ENCODE results near the gene SSH2. TPM values are rescaled to one million over a fixed set of nuclear protein-coding genes. Genes with fewer than 3 reads are reported as not detected.
A peak's percentile ranks its signal among the peaks of the same experiment; 100 is the strongest.

Gene SSH2
- total and polyA plus RNA-seq, 2 experiments from 2014 or later: 8.3 to 18.9 TPM

- Histone ChIP-seq H3K4me2 (ENCODE audit: unreplicated experiment) (no peak overlapping the region), H4K20me1 (ENCODE audit: insufficient read depth) (no peaks in the 10 kb centered on the region), H3F3A (ENCODE audit: insufficient read depth) (peaks cover 24% of the 10 kb centered on the region), H2AFZ (no peak overlapping the region), H3K27me3 (replicated peaks; ENCODE audit: insufficient read depth) (no peaks in the 10 kb centered on the region), H3K9ac (no peak overlapping the region), H3K36me3 (ENCODE audit: low read depth) (0 out of 2 replicates have a peak, but pooled peaks cover 5% of the 10 kb centered on the region), H3K9me3 (ENCODE audit: low read depth) (no peaks in the 10 kb centered on the region), H3K9me2 (ENCODE audit: insufficient read depth) (no peaks in the 10 kb centered on the region), H3K4me1 (ENCODE audit: insufficient read depth) (peaks cover 25% of the 10 kb centered on the region), H3K4me3 (no peak overlapping the region), H3K27ac (no peak overlapping the region), H3K79me2 (ENCODE audit: insufficient read depth) (no peaks in the 10 kb centered on the region)
- in situ Hi-C loops (cut with MboI): loop anchor here (10.0 kb wide), 2 partner anchors 125 to 285 kb away; partner anchors contain the start of gene SSH2
- 97 to 99% methylated on average over 5 of the region's 5 CpGs for WGBS, 2 experiments (ENCODE audit: low coverage in 1 of 2, low lambda C conversion rate in 2 of 2, missing lambda C conversion rate in 2 of 2)
- TF ChIP-seq EZH2 (IDR thresholded peaks at IDR 0.05; ENCODE audit: insufficient read depth, poor library complexity, severe bottlenecking) (no peak), EZH2phosphoT487 (IDR thresholded peaks at IDR 0.05; ENCODE audit: insufficient read depth, low read depth) (no peak)
- DNase-seq: no peak
Observed at GRCh38 chr17:29649359-29649758, 280.7 kb downstream of the SSH2 start.

- Histone ChIP-seq H3K27ac (no peak overlapping the region), H3K9me2 (ENCODE audit: insufficient read depth) (no peaks in the 10 kb centered on the region), H3K4me1 (ENCODE audit: insufficient read depth) (peaks cover 19% of the 10 kb centered on the region), H3F3A (ENCODE audit: insufficient read depth) (peaks cover 30% of the 10 kb centered on the region), H3K9ac (no peak overlapping the region), H2AFZ (no peak overlapping the region), H3K4me3 (no peak overlapping the region), H3K4me2 (ENCODE audit: unreplicated experiment) (no peak overlapping the region), H3K9me3 (ENCODE audit: low read depth) (no peaks in the 10 kb centered on the region), H3K79me2 (ENCODE audit: insufficient read depth) (no peaks in the 10 kb centered on the region), H4K20me1 (ENCODE audit: insufficient read depth) (no peaks in the 10 kb centered on the region), H3K27me3 (replicated peaks; ENCODE audit: insufficient read depth) (no peaks in the 10 kb centered on the region), H3K36me3 (ENCODE audit: low read depth) (0 out of 2 replicates have a peak, but pooled peaks cover 5% of the 10 kb centered on the region)
- in situ Hi-C loops (cut with MboI): loop anchor here (10.0 kb wide), 2 partner anchors 127 to 287 kb away; partner anchors contain the start of gene SSH2
- 63 to 78% methylated on average over 5 of the region's 5 CpGs for WGBS, 2 experiments (ENCODE audit: low coverage in 1 of 2, low lambda C conversion rate in 2 of 2, missing lambda C conversion rate in 2 of 2)
- TF ChIP-seq EZH2phosphoT487 (IDR thresholded peaks at IDR 0.05; ENCODE audit: insufficient read depth, low read depth): no peak
- TF ChIP-seq EZH2 (IDR thresholded peaks at IDR 0.05; ENCODE audit: insufficient read depth, poor library complexity, severe bottlenecking): no peak
- peak; percentile 25 for DNase-seq
Observed at GRCh38 chr17:29648005-29648404, 282.0 kb downstream of the SSH2 start.

- Histone ChIP-seq H3K4me3 (peak overlapping the region; percentile 44), H3K9me3 (ENCODE audit: low read depth) (no peaks in the 10 kb centered on the region), H4K20me1 (ENCODE audit: insufficient read depth) (no peaks in the 10 kb centered on the region), H3K27me3 (replicated peaks; ENCODE audit: insufficient read depth) (no peaks in the 10 kb centered on the region), H3F3A (ENCODE audit: insufficient read depth) (peaks cover 33% of the 10 kb centered on the region), H3K9ac (peak overlapping the region; percentile 73), H2AFZ (peak overlapping the region; percentile 44), H3K79me2 (ENCODE audit: insufficient read depth) (no peaks in the 10 kb centered on the region), H3K27ac (peak overlapping the region; percentile 95), H3K4me1 (ENCODE audit: insufficient read depth) (peaks cover 27% of the 10 kb centered on the region), H3K9me2 (ENCODE audit: insufficient read depth) (no peaks in the 10 kb centered on the region), H3K4me2 (ENCODE audit: unreplicated experiment) (peak overlapping the region; percentile 69), H3K36me3 (ENCODE audit: low read depth) (0 out of 2 replicates have a peak, but pooled peaks cover 1% of the 10 kb centered on the region)
- in situ Hi-C loops (cut with MboI): loop anchor here (10.0 kb wide), 2 partner anchors 129 to 289 kb away; partner anchors contain the start of gene SSH2
- 1 to 2% methylated on average over 5 of the region's 5 CpGs for WGBS, 2 experiments (ENCODE audit: low coverage in 1 of 2, low lambda C conversion rate in 2 of 2, missing lambda C conversion rate in 2 of 2)
- TF ChIP-seq EZH2 (IDR thresholded peaks at IDR 0.05; ENCODE audit: insufficient read depth, poor library complexity, severe bottlenecking): no peak
- no peak for TF ChIP-seq EZH2phosphoT487 (IDR thresholded peaks at IDR 0.05; ENCODE audit: insufficient read depth, low read depth)
- DNase-seq: peak; percentile 94
Observed at GRCh38 chr17:29645515-29646051, 284.4 kb downstream of the SSH2 start.

GRCh38 chr17:29643817-29644160 lies 286.2 kb downstream of the SSH2 start:
- H3K4me1 ChIP-seq (ENCODE audit: insufficient read depth): peaks cover 44% of the 10 kb centered on the region
- no peaks in the 10 kb centered on the region for H3K79me2 ChIP-seq (ENCODE audit: insufficient read depth)
- no peaks in the 10 kb centered on the region for H3K9me2 ChIP-seq (ENCODE audit: insufficient read depth)
- no peak for TF ChIP-seq EZH2phosphoT487 (IDR thresholded peaks at IDR 0.05; ENCODE audit: insufficient read depth, low read depth)
- no peak for TF ChIP-seq EZH2 (IDR thresholded peaks at IDR 0.05; ENCODE audit: insufficient read depth, poor library complexity, severe bottlenecking)
- H4K20me1 ChIP-seq (ENCODE audit: insufficient read depth): no peaks in the 10 kb centered on the region
- in situ Hi-C loops (cut with MboI): loop anchor here (10.0 kb wide), 2 partner anchors 131 to 291 kb away; partner anchors contain the start of gene SSH2
- H3K4me2 ChIP-seq (ENCODE audit: unreplicated experiment): no peak overlapping the region
- no peak overlapping the region for H3K27ac ChIP-seq
- H3K9ac ChIP-seq: no peak overlapping the region
- no peak for DNase-seq
- peaks cover 45% of the 10 kb centered on the region for H3F3A ChIP-seq (ENCODE audit: insufficient read depth)
- WGBS, 2 experiments (ENCODE audit: low coverage in 1 of 2, low lambda C conversion rate in 2 of 2, missing lambda C conversion rate in 2 of 2): 63 to 83% methylated on average over 1 of the region's 1 CpG
- H2AFZ ChIP-seq: no peak overlapping the region
- H3K9me3 ChIP-seq (ENCODE audit: low read depth): no peaks in the 10 kb centered on the region
- no peaks in the 10 kb centered on the region for H3K27me3 ChIP-seq (replicated peaks; ENCODE audit: insufficient read depth)
- H3K36me3 ChIP-seq (ENCODE audit: low read depth): no peaks in the 10 kb centered on the region
- H3K4me3 ChIP-seq: no peak overlapping the region

Measured in GM23248 (cell line).